Upper lobe of left lung (tissue), 4 donors: ENCODE measurements around the gene DTNB.

Experiments used
- POLR2A ChIP-seq, 4 donors: fragments of 450-650 bp; IDR thresholded peaks; one replicate each; pipeline ENCODE4 v1.5.1; 2016 to 2017; ENCODE audit warnings: antibody characterized with exemption in 4 of 4, mild to moderate bottlenecking in 2 of 4
- POLR2AphosphoS5 ChIP-seq, 2 donors: sonication (generic); formaldehyde crosslinking; IDR thresholded peaks; one replicate each; pipeline ENCODE4 v1.5.1; 2017; ENCODE audit warnings: antibody characterized with exemption in 2 of 2
- TF ChIP-seq, protein P1 (sequence below), 6 experiments: fragments of 450-650 bp in 4 of 6; fragments of 200-600 bp in 2 of 6; sonication (generic) in 2 of 6; IDR thresholded peaks; one replicate each; pipeline ENCODE4 v1.5.1; 2016 to 2019; ENCODE audit warnings: antibody characterized with exemption in 6 of 6

- TF ChIP-seq, protein P1, sequence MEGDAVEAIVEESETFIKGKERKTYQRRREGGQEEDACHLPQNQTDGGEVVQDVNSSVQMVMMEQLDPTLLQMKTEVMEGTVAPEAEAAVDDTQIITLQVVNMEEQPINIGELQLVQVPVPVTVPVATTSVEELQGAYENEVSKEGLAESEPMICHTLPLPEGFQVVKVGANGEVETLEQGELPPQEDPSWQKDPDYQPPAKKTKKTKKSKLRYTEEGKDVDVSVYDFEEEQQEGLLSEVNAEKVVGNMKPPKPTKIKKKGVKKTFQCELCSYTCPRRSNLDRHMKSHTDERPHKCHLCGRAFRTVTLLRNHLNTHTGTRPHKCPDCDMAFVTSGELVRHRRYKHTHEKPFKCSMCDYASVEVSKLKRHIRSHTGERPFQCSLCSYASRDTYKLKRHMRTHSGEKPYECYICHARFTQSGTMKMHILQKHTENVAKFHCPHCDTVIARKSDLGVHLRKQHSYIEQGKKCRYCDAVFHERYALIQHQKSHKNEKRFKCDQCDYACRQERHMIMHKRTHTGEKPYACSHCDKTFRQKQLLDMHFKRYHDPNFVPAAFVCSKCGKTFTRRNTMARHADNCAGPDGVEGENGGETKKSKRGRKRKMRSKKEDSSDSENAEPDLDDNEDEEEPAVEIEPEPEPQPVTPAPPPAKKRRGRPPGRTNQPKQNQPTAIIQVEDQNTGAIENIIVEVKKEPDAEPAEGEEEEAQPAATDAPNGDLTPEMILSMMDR (IDR thresholded peaks at IDR 0.05): no peak
- TF ChIP-seq POLR2A (IDR thresholded peaks at IDR 0.05) (no peak), POLR2AphosphoS5 (IDR thresholded peaks at IDR 0.05) (no peak)
These were observed 235.3 kb downstream of the DTNB start for GRCh38 chr2:25437881-25438662.
